Activated CD8-positive, alpha-beta T cell treated with anti-CD3 and anti-CD28 coated beads for 36 hours (primary cell): ENCODE measurements around the gene RIN3. TPM values are rescaled to one million over a fixed set of nuclear protein-coding genes. Genes with fewer than 3 reads are reported as not detected.
A peak's percentile ranks its signal among the peaks of the same experiment; 100 is the strongest.

Experiments used
- ATAC-seq: fragments of 200-7000 bp; cut with Tn5 transposase; one replicate; pipeline ENCODE4 v1.10.0; 2021; ENCODE audit warnings: mild to moderate bottlenecking, moderate library complexity
- CTCF ChIA-PET: fragments of 350-600 bp; sonication (Branson Sonifier 250); formaldehyde crosslinking; loops from one replicate; lab custom pipeline; 2021; ENCODE audit warnings: antibody characterized with exemption; lab: Charles Lee
- POLR2A ChIA-PET: fragments of 350-600 bp; sonication (Branson Sonifier 250); formaldehyde crosslinking; loops from one replicate; lab custom pipeline; 2021; ENCODE audit warnings: antibody characterized with exemption; lab: Charles Lee
- DNase-seq: peaks from one replicate; pipeline ENCODE4 v3.0.0-alpha.2; 2020
- H3K27ac Mint-ChIP-seq: one replicate; pipeline ENCODE4 v1.8.0; 2021; ENCODE audit warnings: mild to moderate bottlenecking, mixed read lengths
- H3K27me3 Mint-ChIP-seq: one replicate; pipeline ENCODE4 v1.8.0; 2021; ENCODE audit warnings: mixed read lengths
- H3K36me3 Mint-ChIP-seq: one replicate; pipeline ENCODE4 v1.8.0; 2021; ENCODE audit warnings: low read depth, mixed read lengths
- H3K4me1 Mint-ChIP-seq: one replicate; pipeline ENCODE4 v1.8.0; 2021; ENCODE audit warnings: low read depth, mixed read lengths
- H3K4me3 Mint-ChIP-seq: one replicate; pipeline ENCODE4 v1.8.0; 2021; ENCODE audit warnings: mild to moderate bottlenecking, moderate library complexity, mixed read lengths
- H3K9me3 Mint-ChIP-seq: one replicate; pipeline ENCODE4 v1.8.0; 2021; ENCODE audit warnings: mixed read lengths
- intact Hi-C: fragments of 100-400 bp; cut with micrococcal nuclease; formaldehyde crosslinking; loops from one replicate; pipeline ENCODE4 v1.10.0; 2022
- total RNA-seq, 2 experiments: library from RNA; stranded (reverse); gene quantifications; one replicate each; pipeline ENCODE4 v1.2.3, GENCODE V29; 2021
- TF ChIP-seq, protein P1 (sequence below): fragments of 200-600 bp; IDR thresholded peaks from one replicate; pipeline ENCODE4 v1.8.0; 2022; ENCODE audit warnings: antibody characterized with exemption, mild to moderate bottlenecking

Gene RIN3
- total RNA-seq, 2 experiments from 2014 or later, result 61.3 to 62.4 TPM

GRCh38 chr14:92572050-92572449 is 58.5 kb downstream of the RIN3 start:
- intact Hi-C loops, result no loop called here
- POLR2A ChIA-PET, result no interaction called here
- TF ChIP-seq, protein P1, sequence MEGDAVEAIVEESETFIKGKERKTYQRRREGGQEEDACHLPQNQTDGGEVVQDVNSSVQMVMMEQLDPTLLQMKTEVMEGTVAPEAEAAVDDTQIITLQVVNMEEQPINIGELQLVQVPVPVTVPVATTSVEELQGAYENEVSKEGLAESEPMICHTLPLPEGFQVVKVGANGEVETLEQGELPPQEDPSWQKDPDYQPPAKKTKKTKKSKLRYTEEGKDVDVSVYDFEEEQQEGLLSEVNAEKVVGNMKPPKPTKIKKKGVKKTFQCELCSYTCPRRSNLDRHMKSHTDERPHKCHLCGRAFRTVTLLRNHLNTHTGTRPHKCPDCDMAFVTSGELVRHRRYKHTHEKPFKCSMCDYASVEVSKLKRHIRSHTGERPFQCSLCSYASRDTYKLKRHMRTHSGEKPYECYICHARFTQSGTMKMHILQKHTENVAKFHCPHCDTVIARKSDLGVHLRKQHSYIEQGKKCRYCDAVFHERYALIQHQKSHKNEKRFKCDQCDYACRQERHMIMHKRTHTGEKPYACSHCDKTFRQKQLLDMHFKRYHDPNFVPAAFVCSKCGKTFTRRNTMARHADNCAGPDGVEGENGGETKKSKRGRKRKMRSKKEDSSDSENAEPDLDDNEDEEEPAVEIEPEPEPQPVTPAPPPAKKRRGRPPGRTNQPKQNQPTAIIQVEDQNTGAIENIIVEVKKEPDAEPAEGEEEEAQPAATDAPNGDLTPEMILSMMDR, result no peak
- ATAC-seq (no peak), DNase-seq (peak; percentile 0)
- H3K4me3 Mint-ChIP-seq, result no peak overlapping the region
- peaks cover 58% of the 10 kb centered on the region for H3K36me3 Mint-ChIP-seq
- peaks cover 82% of the 10 kb centered on the region for H3K4me1 Mint-ChIP-seq
- CTCF ChIA-PET, result no interaction called here
- H3K9me3 Mint-ChIP-seq, result peaks cover 8% of the 10 kb centered on the region
- no peak overlapping the region for H3K27ac Mint-ChIP-seq
- H3K27me3 Mint-ChIP-seq, result no peaks in the 10 kb centered on the region

DNA sequence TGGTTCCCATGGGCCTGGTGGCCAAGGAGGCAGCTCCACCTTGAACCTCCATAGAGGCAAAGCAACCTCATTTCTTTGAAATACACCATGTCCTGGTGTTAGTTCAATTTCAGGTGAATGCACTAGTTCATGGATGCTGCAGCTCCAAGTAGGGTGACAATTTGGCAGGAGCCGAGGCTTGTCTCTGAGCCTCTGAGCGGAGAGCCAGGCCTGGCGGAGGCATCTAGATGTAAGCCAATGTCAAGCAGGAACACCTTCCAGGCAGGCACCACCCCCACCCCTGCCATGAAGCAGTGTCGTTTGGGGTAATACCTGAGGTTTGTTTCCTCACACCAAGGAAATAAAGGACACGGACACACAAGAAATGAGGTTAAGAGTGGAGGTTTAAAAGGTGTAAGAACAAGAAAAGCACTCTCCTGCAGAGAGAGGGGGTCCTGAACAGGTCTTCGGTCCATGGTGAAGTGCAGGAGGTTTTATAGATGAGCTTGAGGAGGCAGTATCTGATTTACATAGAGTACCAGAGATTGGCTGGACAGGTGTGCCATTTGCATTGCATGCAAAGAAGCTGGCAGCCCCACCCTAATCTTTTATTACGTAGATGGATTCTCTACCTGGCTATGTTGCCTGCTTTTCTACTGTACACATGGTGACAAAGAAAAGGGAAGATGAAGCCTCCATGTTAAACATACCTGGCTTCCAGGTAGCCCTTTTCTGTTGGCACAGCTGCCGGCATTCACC is 60.3 kb downstream of the RIN3 start:
- ChIA-PET CTCF (interaction anchor here (0.9 kb wide), 1 partner anchor 11 kb away, joined by 3 read pairs; no protein-coding TSS in a partner anchor), POLR2A (interaction anchor here (0.8 to 1.7 kb wide), 4 partner anchors 9 to 12 kb away, joined by 4 to 6 read pairs (median 6); no protein-coding TSS in a partner anchor)
- no peak overlapping the region for H3K4me3 Mint-ChIP-seq
- intact Hi-C loops, result no loop called here
- H3K27ac Mint-ChIP-seq, result no peak overlapping the region
- DNase-seq (no peak), ATAC-seq (no peak)
- H3K27me3 Mint-ChIP-seq, result no peaks in the 10 kb centered on the region
- TF ChIP-seq, protein P1, result no peak
- H3K4me1 Mint-ChIP-seq, result peaks cover 82% of the 10 kb centered on the region
- H3K36me3 Mint-ChIP-seq, result peaks cover 58% of the 10 kb centered on the region
- no peaks in the 10 kb centered on the region for H3K9me3 Mint-ChIP-seq

GRCh38 chr14:92575061-92575747 is 61.6 kb downstream of the RIN3 start:
- H3K9me3 Mint-ChIP-seq, result no peaks in the 10 kb centered on the region
- H3K27me3 Mint-ChIP-seq, result no peaks in the 10 kb centered on the region
- DNase-seq (peak; percentile 68), ATAC-seq (no peak)
- intact Hi-C loops, result no loop called here
- no peak overlapping the region for H3K4me3 Mint-ChIP-seq
- CTCF ChIA-PET, result interaction anchor here (3.0 kb wide), 1 partner anchor 13 kb away, joined by 17 read pairs; no protein-coding TSS in a partner anchor
- POLR2A ChIA-PET, result no interaction called here
- peaks cover 78% of the 10 kb centered on the region for H3K4me1 Mint-ChIP-seq
- peaks cover 63% of the 10 kb centered on the region for H3K36me3 Mint-ChIP-seq
- TF ChIP-seq, protein P1, result no peak
- H3K27ac Mint-ChIP-seq, result peak overlapping the region; percentile 22

DNA sequence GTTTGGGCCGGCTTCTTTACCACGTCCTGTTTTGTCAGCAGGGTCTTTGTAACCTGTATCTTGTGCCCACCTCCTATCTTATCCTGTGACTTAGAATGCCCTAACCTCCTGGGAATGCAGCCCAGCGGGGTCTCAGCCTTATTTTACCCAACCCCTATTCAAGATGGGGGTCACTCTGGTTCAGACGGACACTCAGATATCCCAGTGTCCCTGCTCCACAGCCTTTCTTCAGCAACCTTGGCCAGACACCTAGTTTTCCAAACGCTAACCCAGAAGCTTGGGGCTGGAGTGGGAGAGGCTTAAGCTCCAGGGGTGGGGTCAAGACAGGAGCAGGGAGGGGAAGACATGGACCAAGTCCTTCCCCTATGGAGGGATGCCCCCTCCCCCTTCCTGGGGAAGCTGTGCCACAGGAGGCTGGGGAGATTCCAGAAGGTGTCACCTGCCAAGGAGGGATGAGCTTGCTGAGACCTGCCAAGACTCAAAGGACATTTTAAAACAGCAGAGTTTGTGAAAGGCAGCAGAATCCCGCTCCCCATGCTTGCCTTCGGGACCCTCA is 62.2 kb downstream of the RIN3 start:
- ATAC-seq (no peak), DNase-seq (no peak)
- Mint-ChIP-seq H3K4me3 (no peak overlapping the region), H3K9me3 (no peaks in the 10 kb centered on the region), H3K27me3 (no peaks in the 10 kb centered on the region), H3K36me3 (peaks cover 64% of the 10 kb centered on the region), H3K4me1 (peaks cover 76% of the 10 kb centered on the region), H3K27ac (peak overlapping the region; percentile 85)
- TF ChIP-seq, protein P1, result no peak
- CTCF ChIA-PET, result interaction anchor here (1.2 to 3.0 kb wide), 3 partner anchors 10 to 63 kb away, joined by 3 to 17 read pairs (median 13); no protein-coding TSS in a partner anchor
- POLR2A ChIA-PET, result interaction anchor here (1.4 to 3.0 kb wide), 2 partner anchors 12 to 27 kb away, joined by 4 to 17 read pairs; no protein-coding TSS in a partner anchor
- intact Hi-C loops, result no loop called here
